Fibroblast of the conjunctiva (primary cell): ENCODE measurements around the gene GALR3.
"Not testable (repeated sequence)": the region's sequence is repeated elsewhere in the genome, so short reads cannot be mapped to it uniquely, and the experiment has no call there.

Experiments used
- DNase-seq: peaks from one replicate; pipeline ENCODE4 v3.0.0-alpha.2; 2010; ENCODE audit warnings: low read depth

GALR3 gene, protein sequence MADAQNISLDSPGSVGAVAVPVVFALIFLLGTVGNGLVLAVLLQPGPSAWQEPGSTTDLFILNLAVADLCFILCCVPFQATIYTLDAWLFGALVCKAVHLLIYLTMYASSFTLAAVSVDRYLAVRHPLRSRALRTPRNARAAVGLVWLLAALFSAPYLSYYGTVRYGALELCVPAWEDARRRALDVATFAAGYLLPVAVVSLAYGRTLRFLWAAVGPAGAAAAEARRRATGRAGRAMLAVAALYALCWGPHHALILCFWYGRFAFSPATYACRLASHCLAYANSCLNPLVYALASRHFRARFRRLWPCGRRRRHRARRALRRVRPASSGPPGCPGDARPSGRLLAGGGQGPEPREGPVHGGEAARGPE

DNA sequence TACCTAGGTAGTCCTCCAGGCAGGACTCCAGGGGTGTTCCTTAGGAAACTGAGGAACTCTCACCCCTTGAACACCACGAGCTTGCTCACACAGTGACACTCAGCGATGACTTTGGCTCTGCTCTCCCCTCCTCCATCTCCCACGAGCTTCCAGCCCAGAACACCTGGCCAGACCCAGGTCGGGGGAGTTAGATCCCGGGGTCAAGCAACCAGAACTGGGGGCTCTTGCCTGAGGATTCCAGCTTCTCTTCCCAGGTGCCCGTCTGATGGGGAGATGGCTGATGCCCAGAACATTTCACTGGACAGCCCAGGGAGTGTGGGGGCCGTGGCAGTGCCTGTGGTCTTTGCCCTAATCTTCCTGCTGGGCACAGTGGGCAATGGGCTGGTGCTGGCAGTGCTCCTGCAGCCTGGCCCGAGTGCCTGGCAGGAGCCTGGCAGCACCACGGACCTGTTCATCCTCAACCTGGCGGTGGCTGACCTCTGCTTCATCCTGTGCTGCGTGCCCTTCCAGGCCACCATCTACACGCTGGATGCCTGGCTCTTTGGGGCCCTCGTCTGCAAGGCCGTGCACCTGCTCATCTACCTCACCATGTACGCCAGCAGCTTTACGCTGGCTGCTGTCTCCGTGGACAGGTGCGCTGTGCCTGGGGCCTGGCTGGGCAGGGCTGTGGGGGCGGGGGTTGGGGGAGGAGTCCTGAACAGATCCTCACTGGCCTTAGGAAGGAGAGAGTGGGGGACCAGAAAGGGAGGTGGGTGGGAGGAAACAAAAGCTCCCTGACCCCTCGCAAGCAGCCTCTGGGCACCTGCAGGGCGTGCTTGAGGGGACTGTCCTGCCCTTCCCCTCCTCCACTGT lies at the start of gene GALR3:
Gene GALR3, plus strand, starts transcription at position 249 of the 852 bp plus-strand sequence. Its CDS starts 25 bp downstream, at position 274.
- no peak for DNase-seq

DNA sequence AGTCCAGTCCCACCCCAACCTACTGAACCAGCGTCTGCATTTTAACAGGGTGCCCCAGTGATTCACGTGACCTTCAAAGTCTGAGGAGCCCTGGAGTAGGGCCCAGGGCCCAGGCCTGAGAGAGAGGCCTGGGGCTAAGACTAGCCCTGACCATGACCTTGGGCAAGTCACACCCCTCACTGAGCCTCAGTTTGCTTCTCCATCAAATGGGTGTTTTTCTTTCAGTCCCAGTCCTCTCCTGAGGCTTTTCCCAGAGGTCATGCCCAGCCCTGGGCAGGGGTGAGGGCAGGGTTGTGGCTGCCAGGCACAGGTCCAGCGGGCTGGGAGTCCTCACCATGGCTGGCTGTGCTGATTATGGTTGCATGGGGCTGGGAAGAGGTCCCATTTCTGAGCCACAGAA lies 48.5 kb upstream of the GALR3 start:
- no peak for DNase-seq

DNA sequence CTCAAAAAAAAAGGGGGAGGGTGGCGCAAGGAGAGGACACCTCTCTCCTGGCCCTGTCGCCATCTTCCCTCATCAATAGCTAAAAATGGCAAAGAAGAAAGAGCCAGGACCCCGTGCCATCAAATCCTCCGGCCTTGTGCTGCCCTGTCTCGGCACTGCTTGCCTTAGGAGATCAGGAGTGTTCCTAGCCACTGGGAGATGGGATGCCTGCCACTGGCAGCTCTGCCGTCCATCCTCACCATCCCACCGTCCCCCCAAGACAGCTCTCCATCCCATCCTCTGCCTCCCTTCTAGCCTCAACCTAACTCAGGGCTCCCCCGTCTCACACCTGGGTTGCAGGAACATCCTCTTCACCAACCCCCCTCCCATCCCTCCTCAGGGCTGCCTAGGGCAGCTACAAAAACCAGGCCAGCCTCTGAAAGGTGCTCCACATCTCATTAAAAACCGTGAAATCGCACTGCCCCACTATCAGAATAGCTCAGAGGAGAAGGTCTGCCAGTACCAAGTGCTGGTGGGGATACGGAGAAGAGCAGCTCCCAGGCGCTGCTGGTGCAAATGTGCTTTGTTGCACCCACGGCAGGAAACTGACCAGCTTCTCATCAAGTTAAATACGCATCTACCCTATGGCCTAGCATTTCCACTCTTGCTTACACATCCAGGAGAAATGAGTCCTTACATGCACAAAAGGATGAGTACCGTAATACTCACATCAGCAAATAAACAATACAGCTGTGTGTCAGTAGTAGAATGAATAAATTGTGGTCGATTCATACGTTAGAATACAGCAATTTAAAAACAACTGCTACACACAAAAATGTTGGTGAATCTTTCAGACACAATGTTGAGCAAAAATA lies 47.2 kb upstream of the GALR3 start:
- DNase-seq = peak; percentile 21

DNA sequence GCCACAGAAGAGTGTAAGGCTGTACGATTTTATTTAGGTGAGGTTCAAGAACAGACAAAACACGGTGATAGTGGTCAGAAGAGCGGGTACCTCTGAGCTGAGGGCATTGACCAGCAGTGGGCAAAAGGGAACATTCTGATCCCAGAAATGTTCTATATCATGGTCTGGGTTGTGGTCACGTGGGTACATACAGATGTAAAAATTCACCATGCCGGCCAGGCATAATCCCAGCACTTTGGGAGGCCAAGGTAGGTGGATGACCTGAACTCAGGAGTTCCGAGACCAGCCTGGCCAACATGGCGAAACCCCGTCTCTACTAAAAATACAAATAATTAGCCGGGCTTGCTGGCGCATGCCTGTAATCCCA lies 46.6 kb upstream of the GALR3 start:
- no peak for DNase-seq

DNA sequence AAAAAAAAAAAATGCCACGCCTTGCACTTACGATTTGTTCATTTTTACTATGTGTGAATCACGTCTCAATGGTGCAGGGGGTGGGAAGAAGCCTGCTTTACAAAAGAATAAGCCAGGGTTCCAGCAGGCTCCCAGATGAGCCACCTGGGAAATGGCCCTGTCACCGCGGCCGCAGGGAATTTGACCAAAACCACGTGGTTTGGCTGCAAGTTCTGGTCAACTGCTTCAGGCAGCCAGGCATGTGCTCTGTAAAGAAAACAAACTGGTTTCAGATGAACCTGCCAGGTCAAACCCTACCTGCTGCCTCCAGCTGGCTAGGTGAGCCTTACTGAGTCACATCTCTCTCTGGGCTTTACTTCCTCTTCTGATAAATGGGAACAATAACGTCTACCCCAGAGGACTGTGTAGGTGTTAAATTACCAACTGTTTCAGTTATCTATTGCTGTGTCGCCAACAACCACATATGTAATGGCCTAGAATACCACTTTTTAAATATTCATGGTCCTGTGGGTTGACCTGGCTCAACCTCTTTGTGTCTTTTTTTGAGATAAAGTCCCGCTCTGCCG lies 46.0 kb upstream of the GALR3 start:
- no peak for DNase-seq

DNA sequence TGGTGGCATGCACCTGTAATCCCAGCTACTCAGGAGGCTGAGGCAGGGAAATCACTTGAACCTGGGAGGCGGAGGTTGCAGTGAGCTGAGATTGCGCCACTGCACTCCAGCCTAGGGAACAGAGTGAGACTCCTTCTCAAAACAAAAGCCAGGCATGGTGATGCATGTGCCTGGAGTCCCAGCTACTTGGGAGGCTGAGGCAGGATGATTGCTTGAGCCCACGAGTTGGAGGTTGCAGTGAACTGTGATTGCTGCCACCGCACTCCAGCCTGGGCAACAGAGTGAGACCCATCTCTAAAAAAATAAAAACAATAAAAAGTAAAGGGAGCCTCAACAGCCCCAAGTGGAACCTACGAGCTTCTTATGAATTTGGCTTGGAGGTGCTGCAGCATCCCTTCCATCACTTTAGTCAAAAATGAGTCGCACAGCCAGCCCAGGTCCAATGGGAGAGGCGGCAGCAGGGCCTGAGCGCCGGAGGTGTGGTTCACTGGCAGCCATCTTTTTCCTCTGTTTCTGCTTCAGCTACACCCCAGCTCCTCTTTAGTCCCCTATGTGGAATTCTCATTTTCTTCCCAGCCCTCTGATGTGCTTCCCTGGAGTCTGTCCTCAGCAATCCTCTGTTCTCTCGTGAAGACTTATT lies 44.7 kb upstream of the GALR3 start:
- DNase-seq = no peak

DNA sequence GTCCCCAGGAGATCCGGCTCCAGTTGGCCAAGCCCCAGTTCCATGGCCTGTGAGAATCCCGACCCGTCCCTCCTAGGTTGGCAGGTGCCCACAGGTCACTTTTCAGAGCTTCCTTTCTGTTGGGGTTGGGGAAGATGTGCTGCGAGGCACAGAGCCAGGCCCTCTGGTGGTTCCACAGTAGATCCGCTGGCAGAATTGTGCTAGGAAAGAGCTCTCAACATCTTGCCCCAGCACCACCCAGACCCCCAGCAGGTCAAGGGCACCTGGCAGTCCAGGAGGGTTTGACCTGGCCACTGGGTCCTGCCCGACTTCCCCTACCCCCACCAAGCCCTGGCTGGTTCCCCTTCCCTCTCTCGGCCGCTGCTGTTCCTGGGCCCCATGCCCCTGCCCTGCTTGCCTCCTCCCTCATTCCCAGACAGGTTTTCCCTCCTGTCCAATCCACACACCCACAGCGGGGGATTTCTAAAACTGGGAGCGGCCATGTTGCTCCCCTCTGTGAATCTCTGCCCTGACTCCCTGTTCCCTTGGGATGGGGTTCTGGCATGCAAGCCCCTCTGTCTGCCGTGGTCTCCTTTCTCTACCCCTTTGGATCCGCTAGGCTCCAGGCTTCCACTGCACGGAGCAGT lies 41.6 kb upstream of the GALR3 start:
- no peak for DNase-seq

DNA sequence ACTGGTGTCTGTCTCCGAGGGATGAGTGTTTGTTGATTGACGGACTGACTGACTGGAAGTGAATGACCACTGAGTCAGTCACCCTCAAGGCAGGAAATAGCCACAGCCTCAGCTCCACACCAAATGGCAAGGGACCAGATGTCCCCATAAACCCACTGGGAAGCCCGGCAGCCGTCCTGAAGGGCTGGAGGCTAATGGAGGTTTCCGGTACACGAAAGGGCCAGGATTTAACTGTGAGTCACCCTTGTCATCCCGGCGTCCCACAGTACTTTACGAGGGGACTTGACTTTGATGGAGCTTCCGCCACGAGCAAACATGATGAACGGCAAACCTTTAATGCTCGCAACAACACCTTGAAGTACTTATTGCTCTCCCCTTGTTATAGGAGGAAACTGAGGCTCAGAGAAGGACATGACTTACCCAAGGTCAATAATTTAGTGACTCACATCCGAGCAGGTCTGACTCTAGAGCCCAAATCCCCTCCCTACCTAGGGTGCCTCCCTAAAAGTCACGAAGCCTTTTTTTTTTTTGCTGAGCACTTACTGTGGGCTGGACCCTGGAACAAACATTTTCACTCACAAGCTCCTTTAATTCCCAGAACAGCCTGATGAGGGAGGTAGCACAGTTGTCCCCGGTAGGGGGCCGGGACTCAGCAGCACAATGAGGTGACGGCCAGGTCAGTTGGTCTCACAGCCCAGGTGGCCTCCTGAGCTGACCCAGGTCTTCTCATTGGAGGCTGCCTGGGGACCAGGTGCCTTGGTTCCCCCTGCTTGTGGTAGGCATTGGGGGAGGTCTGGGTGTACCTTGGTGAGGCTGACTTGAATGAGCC lies 40.6 kb upstream of the GALR3 start:
- DNase-seq = no peak

DNA sequence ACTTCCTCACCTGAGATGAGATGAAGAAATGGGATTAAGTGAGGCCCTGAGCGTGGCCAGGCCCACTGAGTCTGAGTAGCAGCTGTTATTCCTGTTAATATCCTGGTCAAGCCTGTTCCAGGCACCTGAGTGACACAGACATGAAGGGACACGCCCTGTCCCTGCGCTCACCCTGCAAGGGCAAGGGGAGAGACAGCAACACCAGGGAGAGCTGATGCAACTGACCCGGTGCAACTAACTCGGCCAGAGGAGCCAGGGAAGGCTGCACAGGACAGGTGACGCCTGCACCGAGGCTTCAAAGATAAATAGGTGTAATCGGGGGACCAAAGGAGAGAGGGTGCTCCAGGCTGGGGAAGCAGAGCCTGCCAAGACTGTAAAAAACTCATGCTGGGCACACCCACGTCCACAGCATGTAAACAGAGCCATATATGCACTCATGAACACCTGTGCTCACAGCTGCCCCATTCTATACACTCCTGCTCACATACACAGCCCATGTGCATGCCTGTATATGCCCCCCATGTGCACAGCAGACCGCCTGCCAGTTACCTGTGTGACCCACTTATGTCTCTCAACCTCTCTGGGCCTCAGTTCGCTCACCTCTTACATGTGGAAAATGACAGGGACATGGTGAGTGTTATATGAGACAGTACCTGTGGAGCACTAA lies 38.2 kb upstream of the GALR3 start:
- no peak for DNase-seq

DNA sequence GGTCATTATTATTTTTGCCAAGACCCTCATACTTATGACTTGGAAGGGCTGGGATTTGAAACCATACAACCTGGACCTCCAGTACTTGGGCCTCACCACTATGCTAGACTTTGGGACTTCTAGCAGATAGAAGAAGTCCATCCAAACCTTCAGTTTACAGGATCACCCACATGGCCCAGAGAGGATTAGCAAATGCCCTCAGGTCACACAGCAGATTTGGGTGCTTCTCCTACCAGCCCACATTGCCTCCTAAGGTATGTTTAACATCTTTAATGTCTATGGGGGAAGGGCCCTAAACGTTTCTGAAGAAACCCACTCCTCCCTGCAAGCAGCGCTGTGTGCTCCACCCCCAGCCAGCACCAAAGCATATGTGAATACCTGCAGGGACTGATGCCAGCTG lies 32.9 kb upstream of the GALR3 start:
- DNase-seq = no peak

DNA sequence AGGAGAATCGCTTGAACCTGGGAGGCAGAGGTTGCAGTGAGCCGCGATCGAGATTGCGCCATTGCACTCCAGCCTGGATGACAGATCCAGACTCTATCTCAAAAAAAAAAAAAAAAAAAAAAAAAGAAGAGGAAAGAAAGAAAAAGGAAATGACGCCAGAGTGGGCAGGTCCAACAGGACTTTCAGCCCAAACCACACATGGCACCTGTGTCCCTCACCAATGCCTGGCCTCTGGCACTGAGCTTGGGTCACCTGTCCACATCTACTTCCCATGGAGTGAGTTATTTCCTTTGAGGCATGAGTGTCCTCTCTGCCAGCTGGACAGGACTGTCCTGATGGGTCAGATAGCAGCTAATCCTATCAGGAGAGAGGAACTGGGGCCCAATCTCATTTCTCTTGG lies 30.7 kb upstream of the GALR3 start:
- DNase-seq = no peak

DNA sequence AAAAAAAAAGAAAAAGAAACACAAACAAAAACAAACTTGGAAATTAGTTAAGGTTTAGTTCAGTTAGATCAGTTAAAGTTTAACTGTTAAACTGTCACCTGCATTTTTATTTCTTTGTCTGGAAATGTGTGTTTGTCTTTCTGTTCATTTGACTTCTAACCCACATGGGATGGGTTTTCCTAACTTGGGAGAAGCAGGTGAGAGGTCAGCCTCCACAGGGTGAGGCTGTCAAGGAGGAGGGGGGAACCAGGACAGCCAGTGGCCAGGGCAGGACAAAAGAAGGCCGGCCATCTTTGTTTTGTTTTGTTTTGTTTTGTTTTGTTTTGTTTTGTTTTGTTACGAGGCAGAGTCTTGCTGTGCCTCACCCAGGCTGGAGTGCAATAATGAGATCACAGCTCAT lies 28.8 kb upstream of the GALR3 start:
- no peak for DNase-seq

DNA sequence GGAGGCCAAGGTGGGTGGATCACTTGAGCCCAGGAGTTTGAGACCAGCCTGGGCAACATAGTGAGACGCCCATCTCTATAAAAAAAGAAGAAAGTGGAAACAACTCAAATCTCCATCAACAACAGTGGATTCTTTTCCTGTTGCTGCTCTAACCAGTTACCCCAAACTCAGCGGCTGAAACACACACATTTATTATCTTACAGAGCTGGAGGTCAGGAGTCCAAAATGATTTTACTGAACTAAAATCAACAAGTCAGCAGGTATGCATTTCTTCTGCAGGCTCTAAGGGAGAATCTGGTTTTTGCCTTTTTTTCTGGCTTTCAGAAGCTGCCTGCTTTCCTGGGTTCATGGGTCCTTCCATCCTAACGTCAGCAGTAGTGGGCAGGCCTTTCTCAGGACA lies 27.1 kb upstream of the GALR3 start:
- no peak for DNase-seq

DNA sequence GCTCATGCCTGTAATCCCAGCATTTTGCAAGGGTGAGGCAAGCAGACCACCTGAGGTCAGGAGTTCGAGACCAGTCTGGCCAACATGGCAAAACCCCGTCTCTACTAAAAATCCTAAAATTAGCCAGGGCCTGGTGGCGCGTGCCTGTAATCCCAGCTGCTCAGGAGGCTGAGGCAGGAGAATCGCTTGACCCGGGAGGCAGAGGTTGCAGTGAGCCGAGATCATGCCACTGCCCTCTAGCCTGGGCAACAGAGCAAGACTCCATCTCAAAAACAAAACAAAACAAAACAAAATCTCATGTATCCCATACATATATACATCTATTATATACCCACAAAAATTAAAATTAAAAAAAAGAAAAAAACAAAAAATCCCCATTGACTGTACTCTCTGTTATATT lies 25.9 kb upstream of the GALR3 start:
- not testable (repeated sequence) for DNase-seq

DNA sequence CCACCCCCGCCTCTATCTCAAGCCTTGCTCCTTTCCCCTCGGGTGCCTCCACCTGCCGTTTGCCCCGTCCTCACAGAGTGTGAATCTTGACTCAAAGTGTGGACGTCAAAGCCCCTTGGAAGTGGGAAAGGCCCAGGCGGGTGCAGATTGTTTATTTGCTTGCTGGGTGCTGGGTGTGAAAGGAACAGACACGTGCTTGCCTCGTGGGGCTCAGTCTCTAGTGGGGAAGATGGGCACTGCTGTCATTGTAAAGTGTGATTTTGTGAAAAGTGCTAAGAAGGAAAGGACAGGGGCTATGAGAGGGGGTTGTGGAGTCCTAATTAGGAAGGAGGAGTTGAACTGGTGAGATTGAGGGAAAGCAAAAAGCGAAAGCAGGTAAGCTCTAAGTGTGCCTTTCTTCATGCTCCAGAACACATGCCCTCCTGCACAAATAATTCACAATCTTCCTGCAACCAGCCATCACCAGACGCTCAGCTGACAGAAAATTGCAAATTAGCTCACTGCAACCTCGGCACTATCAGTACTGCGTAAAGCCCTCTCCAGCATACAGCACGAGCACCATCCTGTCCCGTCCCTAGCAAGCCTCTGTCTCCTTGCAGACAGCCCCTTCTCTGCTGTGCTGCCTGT lies 25.2 kb upstream of the GALR3 start:
- no peak for DNase-seq

DNA sequence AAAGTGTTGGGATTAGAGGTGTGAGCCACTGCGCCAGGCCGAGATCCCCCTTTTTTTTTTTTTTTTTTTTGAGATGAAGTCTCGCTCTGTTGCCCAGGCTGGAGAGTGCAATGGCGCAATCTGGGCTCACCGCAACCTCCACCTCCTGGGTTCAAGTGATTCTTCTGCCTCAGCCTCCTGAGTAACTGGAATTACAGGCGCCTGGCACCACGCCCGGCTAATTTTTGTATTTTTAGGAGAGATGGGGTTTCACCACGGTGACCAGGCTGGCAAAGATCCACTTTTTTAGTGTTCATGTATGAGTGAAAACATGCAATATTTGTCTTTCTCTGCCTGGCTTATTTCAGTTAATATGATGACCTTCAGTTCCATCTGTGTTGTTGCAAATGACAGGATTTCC lies 23.2 kb upstream of the GALR3 start:
- not testable (repeated sequence) for DNase-seq

DNA sequence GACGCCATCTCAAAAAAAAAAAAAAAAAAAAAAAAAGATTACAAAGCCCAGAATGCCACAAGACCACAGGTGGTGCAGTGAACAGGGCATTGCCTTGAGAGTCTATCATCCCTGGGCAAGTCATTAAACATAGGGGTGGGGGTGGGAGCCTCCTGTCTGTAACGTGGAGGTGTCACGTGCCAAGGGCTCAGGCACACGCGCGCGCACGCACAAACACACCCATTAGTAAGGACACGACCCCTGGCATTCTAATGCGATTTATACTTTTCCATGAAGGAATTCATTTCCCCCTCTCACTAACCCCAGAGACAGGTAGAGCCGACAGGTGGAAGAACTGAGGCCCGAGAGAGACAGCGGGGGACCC lies 21.3 kb upstream of the GALR3 start:
- DNase-seq = no peak

DNA sequence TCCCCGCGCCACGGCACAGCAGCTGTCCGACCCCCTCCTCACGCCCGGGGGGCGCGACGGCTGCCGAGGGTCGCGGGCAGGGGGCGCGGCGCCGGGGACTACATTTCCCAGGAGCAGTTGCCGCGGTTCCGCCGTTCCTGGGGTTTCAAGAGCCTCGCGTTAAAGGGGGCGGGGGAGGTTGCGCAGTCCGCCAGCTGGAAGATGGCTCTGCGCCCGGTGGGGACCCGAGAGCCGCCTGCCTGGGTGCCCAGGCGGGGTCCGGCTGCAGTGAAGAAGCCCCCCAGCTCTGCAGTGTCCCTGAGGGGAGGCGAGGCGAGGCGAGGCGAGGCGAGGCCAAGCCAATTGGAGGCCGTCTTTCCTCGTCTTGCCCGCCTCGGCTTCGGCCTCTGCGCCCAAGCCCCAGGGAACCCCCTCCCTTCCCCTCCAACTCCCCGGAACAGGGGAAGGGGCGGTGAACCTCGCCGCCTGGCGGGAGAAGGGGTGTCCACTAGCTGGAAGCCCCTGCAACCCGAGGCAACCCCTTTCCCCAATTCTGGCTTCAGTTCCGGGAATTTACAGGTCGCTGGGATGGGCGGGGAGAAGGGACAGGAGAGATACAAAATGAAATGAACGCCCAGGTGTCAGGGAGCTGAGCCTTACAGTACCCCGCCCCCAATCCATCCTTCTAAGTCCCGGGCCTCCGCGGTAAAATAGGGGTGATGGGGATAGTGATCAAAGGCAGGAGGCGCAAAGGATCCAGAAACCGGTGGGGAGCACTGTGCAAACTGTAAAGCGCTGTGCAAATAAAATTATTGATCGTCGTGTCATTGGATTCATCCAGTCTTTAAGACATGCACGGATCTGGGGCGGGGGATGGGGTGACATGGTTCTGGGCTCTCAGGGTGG lies 20.6 kb upstream of the GALR3 start:
- DNase-seq = no peak
